CD4-positive, alpha-beta T cell (primary cell): ENCODE measurements around the gene PIP5K1C. TPM values are rescaled to one million over a fixed set of nuclear protein-coding genes. Genes with fewer than 3 reads are reported as not detected.

Experiments used
- ATAC-seq: fragments of 200-7000 bp; cut with Tn5 transposase; one replicate; pipeline ENCODE4 v1.10.0; 2022; ENCODE audit warnings: mild to moderate bottlenecking; ENCODE audit not compliant: poor library complexity
- CTCF ChIA-PET: fragments of 350-600 bp; sonication (Branson Sonifier 250); formaldehyde crosslinking; loops from one replicate; lab custom pipeline; 2021; ENCODE audit warnings: antibody characterized with exemption, inconsistent platforms; lab: Charles Lee
- POLR2A ChIA-PET: fragments of 350-600 bp; sonication (Branson Sonifier 250); formaldehyde crosslinking; loops from one replicate; lab custom pipeline; 2021; ENCODE audit warnings: antibody characterized with exemption, inconsistent platforms; lab: Charles Lee
- DNase-seq, 14 experiments: peaks; one replicate each; pipeline ENCODE4 v3.0.0-alpha.2; 2013 to 2020; ENCODE audit warnings: mixed read lengths in 2 of 14
- H3K27ac ChIP-seq, 2 donors: one replicate each; pipeline versions ENCODE4 v1.5.1 to v1.7.0; 2013; ENCODE audit warnings: low read length in 2 of 2, low read depth in 1 of 2, mild to moderate bottlenecking in 1 of 2
- H3K27me3 ChIP-seq, 2 experiments: 1 replicate in 1 of 2; 2 replicates in 1 of 2; pipeline versions ENCODE4 v1.6.1 to v1.7.0; 2013; ENCODE audit warnings: low read length in 2 of 2, control low read depth in 1 of 2, mild to moderate bottlenecking in 1 of 2, moderate library complexity in 1 of 2; ENCODE audit not compliant: insufficient read depth in 2 of 2, control insufficient read depth in 1 of 2
- H3K36me3 ChIP-seq: one replicate; pipeline ENCODE4 v1.6.1; 2013; ENCODE audit warnings: low read length, control low read depth; ENCODE audit not compliant: insufficient read depth
- H3K4me1 ChIP-seq: one replicate; pipeline ENCODE4 v1.6.1; 2013; ENCODE audit warnings: low read length, control low read depth; ENCODE audit not compliant: insufficient read depth
- H3K4me3 ChIP-seq: one replicate; pipeline ENCODE4 v1.5.1; 2013; ENCODE audit warnings: mild to moderate bottlenecking, low read length, moderate library complexity
- H3K9me3 ChIP-seq, 2 experiments: 1 replicate in 1 of 2; 2 replicates in 1 of 2; pipeline versions ENCODE4 v1.6.1 to v1.7.0; 2013; ENCODE audit warnings: low read length in 2 of 2, mild to moderate bottlenecking in 2 of 2, control low read depth in 1 of 2, moderate library complexity in 1 of 2; ENCODE audit not compliant: control insufficient read depth in 1 of 2, insufficient read depth in 1 of 2
- H3K27ac Mint-ChIP-seq: one replicate; pipeline ENCODE4 v1.8.0; 2020; ENCODE audit warnings: mixed read lengths
- H3K27me3 Mint-ChIP-seq: one replicate; pipeline ENCODE4 v1.8.0; 2021; ENCODE audit warnings: mixed read lengths
- H3K36me3 Mint-ChIP-seq: one replicate; pipeline ENCODE4 v1.8.0; 2021; ENCODE audit warnings: low read depth, mixed read lengths
- H3K4me1 Mint-ChIP-seq: one replicate; pipeline ENCODE4 v1.8.0; 2021; ENCODE audit warnings: low read depth, mixed read lengths
- H3K4me3 Mint-ChIP-seq: one replicate; pipeline ENCODE4 v1.8.0; 2020; ENCODE audit warnings: mild to moderate bottlenecking, mixed read lengths
- H3K9me3 Mint-ChIP-seq: one replicate; pipeline ENCODE4 v1.8.0; 2020; ENCODE audit warnings: mixed read lengths
- intact Hi-C, 2 experiments: fragments of 100-400 bp; cut with DNase I in 1 of 2; cut with micrococcal nuclease in 1 of 2; formaldehyde crosslinking; loops; one replicate each; pipeline versions ENCODE4 v1.15.1 to v1.9.0; 2023 to 2025; cut with DNase I, micrococcal nuclease
- total RNA-seq, 174 experiments: library from RNA in 2 of 174; stranded (reverse) in 2 of 174; gene quantifications; one replicate each; pipeline ENCODE4 v1.2.3 and lab custom pipeline; 2021 to 2026
- TF ChIP-seq, protein P1 (sequence below): fragments of 200-600 bp; IDR thresholded peaks from one replicate; pipeline ENCODE4 v1.8.0; 2022; ENCODE audit warnings: antibody characterized with exemption, mild to moderate bottlenecking

The PIP5K1C gene
- total RNA-seq, 2 experiments from 2014 or later = 14.7 to 15.5 TPM

DNA sequence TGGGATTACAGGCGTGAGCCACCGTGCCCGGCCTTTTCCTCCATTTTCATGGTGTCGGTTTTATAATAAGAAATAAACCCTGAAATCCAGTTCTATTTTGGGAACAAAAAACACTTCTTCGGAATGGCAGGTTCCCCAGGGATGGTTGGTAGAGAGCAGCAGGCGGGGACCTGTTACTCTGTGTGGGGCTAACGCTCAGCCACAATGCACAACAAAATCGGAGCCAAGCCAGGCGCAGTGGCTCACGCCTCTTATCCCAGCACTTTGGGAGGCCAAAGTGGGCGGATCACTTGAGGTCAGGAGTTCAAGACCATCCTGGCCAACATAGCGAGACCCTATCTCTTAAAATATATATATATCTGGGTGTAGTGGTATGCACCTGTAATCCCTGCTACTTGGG, 99.2 kb downstream of the PIP5K1C start:
- DNase-seq (no peak), ATAC-seq (no peak)
- H3K27me3 Mint-ChIP-seq = no peaks in the 10 kb centered on the region
- no peaks in the 10 kb centered on the region for H3K36me3 ChIP-seq
- intact Hi-C loops = no loop called here
- H3K9me3 Mint-ChIP-seq = no peaks in the 10 kb centered on the region
- no peak overlapping the region for H3K4me3 Mint-ChIP-seq
- TF ChIP-seq, protein P1, sequence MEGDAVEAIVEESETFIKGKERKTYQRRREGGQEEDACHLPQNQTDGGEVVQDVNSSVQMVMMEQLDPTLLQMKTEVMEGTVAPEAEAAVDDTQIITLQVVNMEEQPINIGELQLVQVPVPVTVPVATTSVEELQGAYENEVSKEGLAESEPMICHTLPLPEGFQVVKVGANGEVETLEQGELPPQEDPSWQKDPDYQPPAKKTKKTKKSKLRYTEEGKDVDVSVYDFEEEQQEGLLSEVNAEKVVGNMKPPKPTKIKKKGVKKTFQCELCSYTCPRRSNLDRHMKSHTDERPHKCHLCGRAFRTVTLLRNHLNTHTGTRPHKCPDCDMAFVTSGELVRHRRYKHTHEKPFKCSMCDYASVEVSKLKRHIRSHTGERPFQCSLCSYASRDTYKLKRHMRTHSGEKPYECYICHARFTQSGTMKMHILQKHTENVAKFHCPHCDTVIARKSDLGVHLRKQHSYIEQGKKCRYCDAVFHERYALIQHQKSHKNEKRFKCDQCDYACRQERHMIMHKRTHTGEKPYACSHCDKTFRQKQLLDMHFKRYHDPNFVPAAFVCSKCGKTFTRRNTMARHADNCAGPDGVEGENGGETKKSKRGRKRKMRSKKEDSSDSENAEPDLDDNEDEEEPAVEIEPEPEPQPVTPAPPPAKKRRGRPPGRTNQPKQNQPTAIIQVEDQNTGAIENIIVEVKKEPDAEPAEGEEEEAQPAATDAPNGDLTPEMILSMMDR = no peak
- ChIA-PET CTCF (no interaction called here), POLR2A (no interaction called here)
- H3K27me3 ChIP-seq = peaks cover 0 to 3% of the 10 kb centered on the region in 2 experiments
- H3K4me3 ChIP-seq = no peak overlapping the region
- no peaks in the 10 kb centered on the region for H3K4me1 Mint-ChIP-seq
- peaks cover 0 to 7% of the 10 kb centered on the region in 2 experiments for H3K9me3 ChIP-seq
- H3K4me1 ChIP-seq = peaks cover 20% of the 10 kb centered on the region
- no peaks in the 10 kb centered on the region for H3K36me3 Mint-ChIP-seq
- no peak overlapping the region for H3K27ac Mint-ChIP-seq
- no peak overlapping the region for H3K27ac ChIP-seq

DNA sequence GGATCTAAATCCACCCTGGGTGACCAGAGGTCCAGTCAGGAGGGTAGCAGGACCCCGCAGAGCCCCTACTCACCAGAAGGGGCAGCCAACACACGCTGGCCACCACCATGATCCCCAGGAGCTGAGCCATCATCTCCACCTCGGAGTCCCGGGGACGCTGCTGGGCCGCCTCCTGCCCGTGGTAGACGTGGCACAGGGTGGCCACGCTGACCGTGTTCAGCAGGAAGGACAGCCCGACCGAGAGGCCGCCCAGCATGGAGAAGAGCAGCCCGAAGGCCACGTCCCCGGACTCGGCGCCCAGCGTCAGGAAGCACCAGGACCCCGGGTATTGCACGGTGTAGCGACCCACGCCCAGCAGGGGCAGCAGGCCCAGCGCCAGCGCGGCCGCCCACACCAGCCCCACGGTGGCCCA, 100.5 kb downstream of the PIP5K1C start:
- Mint-ChIP-seq H3K36me3 (no peaks in the 10 kb centered on the region), H3K4me1 (no peaks in the 10 kb centered on the region), H3K4me3 (no peak overlapping the region), H3K27me3 (no peaks in the 10 kb centered on the region), H3K27ac (no peak overlapping the region), H3K9me3 (no peaks in the 10 kb centered on the region)
- ATAC-seq (no peak), DNase-seq (no peak)
- POLR2A ChIA-PET = no interaction called here
- intact Hi-C loops = loop anchor here in 1 of 2 experiments (10.0 kb wide), 1 partner anchor 245 kb away; no protein-coding TSS in a partner anchor
- Histone ChIP-seq H3K36me3 (no peaks in the 10 kb centered on the region), H3K9me3 (peaks cover 0 to 4% of the 10 kb centered on the region in 2 experiments), H3K4me1 (peaks cover 8% of the 10 kb centered on the region), H3K27me3 (peaks cover 0 to 3% of the 10 kb centered on the region in 2 experiments), H3K27ac (no peak overlapping the region), H3K4me3 (no peak overlapping the region)
- CTCF ChIA-PET = no interaction called here
- TF ChIP-seq, protein P1 = no peak

DNA sequence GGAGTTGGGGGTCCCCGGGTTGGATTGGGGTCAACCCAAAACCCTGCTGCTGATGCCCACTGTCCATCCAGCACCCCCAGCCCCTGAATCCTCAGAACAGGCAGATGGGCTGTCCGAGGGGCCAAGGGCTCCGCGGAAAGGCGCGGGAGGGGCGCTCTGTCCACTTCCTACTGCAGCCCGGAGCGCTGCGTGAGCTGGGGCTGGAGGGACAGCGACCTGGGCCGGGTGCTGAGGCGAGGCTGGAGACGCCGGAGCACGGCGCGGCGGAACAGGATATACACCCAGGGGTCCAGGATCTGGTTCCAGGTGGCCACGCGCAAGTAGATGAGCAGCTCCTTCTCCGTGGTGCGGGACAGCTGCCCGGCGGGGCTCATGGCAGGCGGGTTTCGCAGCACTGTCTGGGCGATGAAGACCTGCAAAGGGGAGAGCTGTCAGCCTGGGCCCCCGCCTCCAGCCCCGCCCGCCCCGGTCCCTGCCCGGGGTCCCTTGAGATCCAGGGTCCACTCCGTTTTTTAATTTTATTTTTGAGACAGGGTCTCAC, 104.7 kb downstream of the PIP5K1C start:
- TF ChIP-seq, protein P1 = no peak
- ChIA-PET POLR2A (no interaction called here), CTCF (no interaction called here)
- no peak for DNase-seq
- Histone ChIP-seq H3K36me3 (no peaks in the 10 kb centered on the region), H3K4me3 (no peak overlapping the region), H3K9me3 (no peaks in the 10 kb centered on the region), H3K27ac (no peak overlapping the region), H3K27me3 (no peaks in the 10 kb centered on the region), H3K4me1 (no peaks in the 10 kb centered on the region)
- no peaks in the 10 kb centered on the region for H3K4me1 Mint-ChIP-seq
- ATAC-seq = no peak
- no peak overlapping the region for H3K27ac Mint-ChIP-seq
- no peaks in the 10 kb centered on the region for H3K27me3 Mint-ChIP-seq
- no peaks in the 10 kb centered on the region for H3K36me3 Mint-ChIP-seq
- intact Hi-C loops = loop anchor here in 1 of 2 experiments (10.0 kb wide), 1 partner anchor 249 kb away; no protein-coding TSS in a partner anchor
- no peak overlapping the region for H3K4me3 Mint-ChIP-seq
- no peaks in the 10 kb centered on the region for H3K9me3 Mint-ChIP-seq
